K562 (cell line): Measurements from ENCODE around the gene OLAH. TPM values are rescaled to one million over a fixed set of nuclear protein-coding genes. Genes with fewer than 3 reads are reported as not detected.
"Not testable (repeated sequence)": the region's sequence is repeated elsewhere in the genome, so short reads cannot be mapped to it uniquely, and the experiment has no call there.

ENCODE experiments used
- ATAC-seq: fragments of 200-7000 bp; cut with Tn5 transposase; 3 replicates; pipeline ENCODE4 v1.9.1; 2020; ENCODE audit warnings: moderate library complexity
- BruUV-seq: library from RNA; stranded (reverse); fragments of 400-500 nt; replicated peaks from 2 replicates; lab custom pipeline; 2021; lab: Mats Ljungman, UMichigan
- CTCF ChIA-PET: fragments of 300-600 bp; formaldehyde crosslinking; extraction: SDS; loops from one replicate; lab custom pipeline; 2021; ENCODE audit warnings: low intra/inter-chr PET ratio; lab: Yijun Ruan, JAX
- POLR2A ChIA-PET: fragments of 300-600, 350-650 bp; sonication (Branson Sonifier 250); formaldehyde crosslinking; extraction: SDS; loops from one replicate; lab custom pipeline; 2021; ENCODE audit warnings: antibody characterized with exemption, inconsistent platforms; lab: Yijun Ruan, JAX
- DNase-seq, 4 experiments: peaks; one replicate each; pipeline versions ENCODE4 v3.0.0 to v3.0.0-alpha.2; 2011 to 2018; ENCODE audit warnings: low spot score in 3 of 4, mixed read lengths in 3 of 4; ENCODE audit errors: extremely low read depth in 1 of 4
- FAIRE-seq: peaks from 2 replicates; lab custom pipeline; 2011; peaks lifted over from hg19 to GRCh38; lab: Jason Lieb, UNC
- H2AFZ ChIP-seq: 2 replicates; pipeline ENCODE4 v1.6.0; 2011; ENCODE audit warnings: low read depth, low read length, control low read depth, inconsistent platforms
- H3K27ac ChIP-seq: fragments of 200-600 bp; 3 replicates; pipeline ENCODE4 v1.8.0; 2011; ENCODE audit warnings: low read depth, mild to moderate bottlenecking, control low read depth, inconsistent platforms, low read length, moderate library complexity, mixed read lengths; ENCODE audit errors: extremely low read depth
- H3K27me3 ChIP-seq, 2 experiments: fragments of 300-600 bp in 1 of 2; 2 replicates in 1 of 2; 3 replicates in 1 of 2; pipeline versions ENCODE4 v1.6.0 to v1.8.0; 2011; ENCODE audit warnings: inconsistent platforms in 2 of 2, low read length in 2 of 2, mild to moderate bottlenecking in 1 of 2, mixed read lengths in 1 of 2, moderate library complexity in 1 of 2; ENCODE audit not compliant: control insufficient read depth in 2 of 2, insufficient read depth in 2 of 2
- H3K36me3 ChIP-seq: fragments of 300-600 bp; 3 replicates; pipeline ENCODE4 v1.8.0; 2011; ENCODE audit warnings: mild to moderate bottlenecking, low read length, inconsistent platforms; ENCODE audit not compliant: control insufficient read depth, insufficient read depth
- H3K4me1 ChIP-seq, 2 experiments: fragments of 200-600 bp in 1 of 2; replicated peaks in 1 of 2; 2 replicates in 1 of 2; 3 replicates in 1 of 2; pipeline versions ENCODE4 v1.5.1 to v1.8.0; 2011; ENCODE audit warnings: inconsistent platforms in 2 of 2, low read length in 2 of 2, mild to moderate bottlenecking in 1 of 2, mixed read lengths in 1 of 2, moderate library complexity in 1 of 2; ENCODE audit not compliant: control insufficient read depth in 2 of 2, insufficient read depth in 2 of 2
- H3K4me2 ChIP-seq: 2 replicates; pipeline ENCODE4 v1.6.1; 2011; ENCODE audit warnings: low read length, control low read depth, inconsistent platforms, mixed read lengths; ENCODE audit not compliant: insufficient read depth
- H3K4me3 ChIP-seq: fragments of 200-600 bp; sonication (generic), shearing (Covaris generic); 2 replicates; pipeline ENCODE4 v1.5.1; 2016; ENCODE audit warnings: control low read depth, inconsistent platforms
- H3K79me2 ChIP-seq: fragments of 200-600 bp; 3 replicates; pipeline ENCODE4 v1.8.0; 2011; ENCODE audit warnings: low read length, inconsistent platforms; ENCODE audit not compliant: control insufficient read depth, insufficient read depth
- H3K9ac ChIP-seq, 2 experiments: 2 replicates each; pipeline versions ENCODE4 v1.6.0 to v1.6.1; 2011; ENCODE audit warnings: low read depth in 2 of 2, low read length in 2 of 2, control low read depth in 1 of 2, inconsistent platforms in 1 of 2, mild to moderate bottlenecking in 1 of 2, mixed read lengths in 1 of 2; ENCODE audit not compliant: insufficient read depth in 1 of 2
- H3K9me1 ChIP-seq: one replicate; pipeline ENCODE4 v1.6.0; 2011; ENCODE audit warnings: inconsistent platforms, mild to moderate bottlenecking, low read length, moderate library complexity; ENCODE audit not compliant: control insufficient read depth, insufficient read depth
- H3K9me3 ChIP-seq: replicated peaks from 2 replicates; pipeline ENCODE4 v1.5.1; 2011; ENCODE audit warnings: low read depth, low read length, inconsistent platforms; ENCODE audit not compliant: control insufficient read depth, insufficient read depth
- H4K20me1 ChIP-seq: replicated peaks from 2 replicates; pipeline ENCODE4 v1.6.1; 2011; ENCODE audit warnings: low read length, inconsistent platforms, mixed read lengths; ENCODE audit not compliant: control insufficient read depth, insufficient read depth
- WGBS: fragments of 100-300 bp; shearing (Covaris generic); methylation state at CpG from one replicate; pipeline ENCODE4 v1.1.6; 2016; ENCODE audit warnings: low coverage, mixed read lengths; ENCODE audit not compliant: insufficient coverage; ENCODE audit errors: missing lambda C conversion rate; 5-methylcytosine and 5-hydroxymethylcytosine counted together
- in situ Hi-C: fragments of 300-500 bp; cut with MboI; formaldehyde crosslinking; loops from 4 replicates; pipeline ENCODE4 v1.15.0; 2018; ENCODE audit warnings: inconsistent platforms, mixed read lengths
- intact Hi-C: fragments of 100-400 bp; cut with micrococcal nuclease; formaldehyde crosslinking; loops from 2 replicates; pipeline ENCODE4 v1.14.2; 2022
- polyA plus RNA-seq, 8 experiments: library from polyadenylated mRNA; depleted of rRNA in 4 of 8; stranded (reverse) in 5 of 8; unstranded in 3 of 8; fragments of >200 nt; fragmentation: Nextera tagmentation in 2 of 8; fragmentation: Illumina TruSeq in 1 of 8; extraction: Ambion mirVana in 2 of 8; extraction: Trizol in 1 of 8; gene quantifications; 2 replicates each; pipeline versions ENCODE4 v1.2.1 to v1.2.3, GENCODE V29; 2011 to 2014; ENCODE audit warnings: inconsistent platforms in 1 of 8, missing spikeins in 1 of 8
- total RNA-seq, 7 experiments: library from RNA; depleted of rRNA in 6 of 7; stranded (reverse); fragments of >200 nt in 6 of 7; fragmentation: Illumina TruSeq in 2 of 7; extraction: Trizol in 2 of 7; gene quantifications; 2 replicates each; pipeline versions ENCODE4 v1.2.1 to v1.2.3, GENCODE V29; 2011 to 2021; ENCODE audit warnings: low replicate concordance in 1 of 7

The OLAH gene
- total and polyA plus RNA-seq, 9 of the 15 experiments (the other 6 are each of a cell fraction or from before 2014, with no cell fraction given), result 0.11 to 0.45 (median 0.18) TPM; not detected in 3

DNA sequence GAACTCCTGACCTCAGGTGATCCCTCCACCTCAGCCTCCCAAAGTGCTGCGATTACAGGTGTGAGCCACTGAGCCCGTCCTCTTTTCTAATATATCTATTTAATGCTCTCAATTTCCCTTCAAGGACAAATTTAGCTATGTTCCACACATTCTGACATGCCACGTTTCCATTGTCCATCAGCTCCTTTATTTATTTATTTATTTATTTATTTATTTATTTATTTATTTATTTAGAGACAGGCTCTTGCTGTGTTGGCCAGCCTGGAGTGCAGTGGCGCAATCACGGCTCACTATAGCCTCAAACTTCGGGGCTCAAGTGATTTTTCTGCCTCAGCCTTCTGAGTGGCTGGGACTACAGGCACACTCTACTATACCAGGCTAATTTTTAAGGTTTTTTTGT, 20.7 kb upstream of the OLAH start:
- H3K27me3 ChIP-seq, CTCF ChIA-PET, DNase-seq, H3K36me3 ChIP-seq, in situ Hi-C loops, intact Hi-C loops, BruUV-seq, H3K4me2 ChIP-seq, H3K9me3 ChIP-seq, H4K20me1 ChIP-seq, H3K9me1 ChIP-seq, H3K79me2 ChIP-seq, POLR2A ChIA-PET, ATAC-seq, H3K4me3 ChIP-seq, H3K9ac ChIP-seq, H2AFZ ChIP-seq, H3K27ac ChIP-seq, FAIRE-seq: not testable (repeated sequence)
- WGBS, result 47% methylated on average over 6 of the region's 6 CpGs
- peaks cover 0 to 12% of the 10 kb centered on the region in 2 experiments; a peak in 4 of 5 replicates for H3K4me1 ChIP-seq

DNA sequence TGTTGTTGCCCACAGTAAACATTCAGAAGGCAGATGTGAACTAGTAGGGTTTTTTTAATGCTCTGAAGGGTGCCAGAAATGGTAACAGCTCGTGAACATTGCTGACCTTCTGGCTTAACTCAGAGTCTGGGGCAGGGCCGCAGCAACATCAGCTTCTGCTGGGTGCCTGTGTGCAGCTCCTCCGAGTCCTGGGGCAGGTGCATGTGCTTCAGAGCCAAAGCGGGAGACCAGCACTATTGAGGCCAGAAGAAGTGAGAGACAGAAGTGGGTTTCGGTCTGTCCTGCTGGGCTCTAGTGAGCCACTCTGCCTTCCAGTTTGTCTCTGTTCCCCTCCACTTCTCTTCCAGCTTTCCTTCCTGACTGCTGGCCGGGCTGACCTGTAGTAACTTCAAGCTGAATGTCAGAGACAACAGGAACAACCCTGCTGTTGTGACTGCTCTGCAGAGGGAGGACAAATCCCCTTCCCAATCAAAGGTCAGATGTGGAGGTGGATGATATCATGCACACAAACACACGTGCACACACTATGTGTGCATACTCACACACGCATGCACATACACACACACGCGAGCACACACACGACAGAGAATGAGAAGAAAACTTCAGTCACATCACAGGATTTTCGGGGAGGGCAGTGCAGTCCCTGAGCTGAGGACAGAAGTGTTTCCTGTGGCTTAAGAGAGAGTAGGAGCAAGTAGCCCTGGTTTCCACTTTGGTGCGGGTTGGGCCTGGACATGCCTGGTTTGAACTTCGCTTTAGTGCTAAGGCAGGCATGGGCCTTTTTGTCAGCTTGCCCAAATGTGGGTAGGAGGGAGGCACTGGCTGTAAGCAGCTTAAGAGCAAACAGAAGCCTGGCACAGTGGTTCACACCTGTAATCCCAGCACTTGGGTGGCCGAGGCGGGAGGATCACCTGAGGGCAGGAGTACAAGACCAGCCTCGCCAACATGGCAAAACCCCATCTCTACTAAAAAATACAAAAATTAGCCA, 19.4 kb upstream of the OLAH start:
- H3K27ac ChIP-seq, H4K20me1 ChIP-seq, H2AFZ ChIP-seq, H3K36me3 ChIP-seq, CTCF ChIA-PET, FAIRE-seq, H3K4me2 ChIP-seq, H3K79me2 ChIP-seq, intact Hi-C loops, BruUV-seq, ATAC-seq, DNase-seq, H3K9me3 ChIP-seq, H3K9me1 ChIP-seq, POLR2A ChIA-PET, H3K9ac ChIP-seq, H3K4me3 ChIP-seq, H3K27me3 ChIP-seq, in situ Hi-C loops: not testable (repeated sequence)
- H3K4me1 ChIP-seq, result peaks cover 0 to 12% of the 10 kb centered on the region in 2 experiments; a peak in 3 of 5 replicates
- 50% methylated on average over 16 of the region's 17 CpGs for WGBS
